ENCODE results near the gene MCM10.
"Not testable (repeated sequence)": the region's sequence is repeated elsewhere in the genome, so short reads cannot be mapped to it uniquely, and the experiment has no call there.

MCM10 gene

DNA sequence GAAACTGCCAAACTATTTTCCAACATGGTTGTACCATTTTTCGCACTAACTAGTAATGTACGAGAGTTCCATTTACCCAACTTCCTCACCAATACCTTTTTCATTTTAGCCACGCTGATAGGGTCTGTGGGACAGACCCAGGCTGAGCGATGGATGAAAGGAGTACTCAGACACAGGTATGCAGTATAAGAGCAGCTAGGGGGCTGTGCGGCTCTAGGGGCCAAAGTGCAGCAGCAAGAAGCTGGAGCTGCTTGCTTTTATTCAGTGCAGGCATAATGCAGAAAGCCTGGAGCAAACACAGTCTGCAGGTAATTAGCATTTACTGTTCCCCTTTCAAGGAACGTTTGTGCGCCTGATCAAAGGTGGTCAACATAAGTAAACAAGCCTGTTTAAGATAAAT is 51.8 kb downstream of the MCM10 start:
- FAIRE-seq: no peak

DNA sequence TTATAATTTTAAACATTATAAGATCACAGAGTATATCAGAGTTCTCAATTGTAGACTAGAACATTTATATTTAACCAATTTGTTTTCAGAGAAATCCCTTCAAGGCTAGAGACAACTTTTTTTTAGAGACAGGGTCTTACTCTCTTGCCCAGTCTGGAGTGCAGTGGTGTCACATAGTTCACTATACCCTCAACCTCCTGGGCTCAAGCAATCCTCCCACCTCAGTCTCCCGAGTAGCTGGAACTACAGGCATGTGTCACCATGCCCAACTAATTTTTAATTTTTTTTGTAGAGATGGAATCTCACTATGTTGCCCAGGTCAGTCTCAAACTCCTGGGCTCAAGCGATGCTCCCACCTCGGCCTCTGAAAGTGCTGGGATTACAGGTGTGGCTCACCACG is 57.5 kb downstream of the MCM10 start:
- no peak for FAIRE-seq
- no peak for DNase-seq (ENCODE audit: extremely low spot score, insufficient read length, low read depth)

More for the DNA sequence above, 51.8 kb downstream of the MCM10 start:
- DNase-seq (ENCODE audit: extremely low spot score, insufficient read length, low read depth): no peak

DNA sequence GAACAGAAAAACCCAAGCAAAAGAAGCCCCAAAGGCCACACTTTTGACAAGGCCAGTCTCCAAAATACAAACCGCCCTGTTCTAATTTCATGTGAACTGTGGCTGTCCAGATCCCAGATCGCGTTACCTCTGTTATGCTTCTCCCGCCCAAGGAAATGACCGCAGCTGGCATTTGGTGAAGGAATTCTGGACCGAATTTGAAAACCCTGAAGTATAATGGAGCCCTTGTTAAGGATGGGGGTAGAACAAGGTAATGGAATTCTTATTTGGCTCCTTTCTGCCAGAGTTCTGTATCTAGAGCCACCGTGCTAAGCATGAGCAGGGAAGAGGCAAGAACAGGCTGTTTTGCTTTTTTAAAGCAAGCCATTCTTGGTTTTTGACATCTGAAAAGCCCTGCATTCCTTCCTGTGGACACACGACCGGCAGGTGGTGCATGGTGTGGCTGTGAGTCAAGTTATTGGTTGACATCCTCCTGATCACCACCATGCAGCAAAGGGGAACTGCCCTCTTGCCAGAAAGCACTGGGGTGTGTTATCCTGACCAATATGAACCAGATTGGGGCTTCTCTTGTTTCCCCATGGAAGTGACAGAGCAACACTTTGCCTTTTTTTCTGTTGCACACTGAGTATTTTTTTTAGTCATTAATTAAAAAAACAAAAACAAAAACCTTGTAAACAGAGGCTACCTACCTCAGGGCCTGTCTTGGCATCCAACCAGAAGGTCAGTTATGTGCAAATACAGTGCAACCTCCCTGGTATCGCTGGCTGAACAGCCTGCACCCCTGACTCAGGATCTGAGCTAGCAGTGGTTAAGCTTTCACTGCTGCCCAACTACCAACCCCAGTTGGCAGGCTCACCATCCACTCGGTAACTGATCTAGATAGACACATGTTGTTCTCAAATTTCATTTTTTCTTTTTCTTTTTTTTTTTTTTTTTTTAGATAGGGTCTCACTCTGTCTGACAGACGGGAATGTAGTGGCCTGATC is 58.6 kb downstream of the MCM10 start:
- FAIRE-seq (peak; percentile 38), DNase-seq (ENCODE audit: extremely low spot score, insufficient read length, low read depth) (peak; percentile 20)

DNA sequence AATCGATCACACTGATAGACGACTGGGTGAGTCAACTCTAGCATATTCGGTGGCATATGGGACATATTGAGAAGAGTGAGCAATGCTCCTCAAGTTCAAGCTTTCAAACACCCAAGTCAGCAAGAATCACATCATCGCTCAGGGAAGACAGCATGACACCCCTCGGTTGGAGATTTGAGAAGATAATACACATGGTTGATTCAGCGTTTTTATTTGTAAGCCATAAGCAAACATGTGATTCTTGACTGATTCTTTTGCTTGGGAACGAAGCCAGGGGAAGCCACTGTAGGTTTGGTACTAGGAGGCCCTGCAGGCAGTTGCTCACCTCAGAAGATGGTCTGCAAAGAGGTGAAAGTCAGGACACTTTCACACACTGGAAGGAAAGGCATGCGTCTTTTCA is 60.2 kb downstream of the MCM10 start:
- FAIRE-seq (no peak), DNase-seq (ENCODE audit: extremely low spot score, insufficient read length, low read depth) (no peak)

DNA sequence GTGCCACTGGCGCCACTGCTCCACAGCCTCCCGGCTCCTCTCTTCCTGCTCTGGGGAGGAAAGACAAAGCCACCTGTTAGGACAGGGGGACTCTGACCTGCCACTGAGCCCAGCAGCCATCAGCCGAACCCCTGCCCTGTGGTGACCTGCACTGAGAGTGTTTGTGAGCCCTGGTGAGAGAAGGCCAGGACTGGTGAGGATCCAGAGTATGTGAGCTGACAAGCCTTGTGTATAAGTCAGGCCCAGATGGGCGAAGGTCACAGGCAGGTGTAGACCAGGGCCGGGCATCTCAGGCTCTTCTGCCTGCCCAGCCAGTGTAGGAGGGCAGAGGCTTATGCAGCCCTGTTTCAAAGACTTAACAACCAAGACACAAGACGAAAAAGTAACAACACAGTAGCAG is 60.8 kb downstream of the MCM10 start:
- no peak for FAIRE-seq
- DNase-seq (ENCODE audit: extremely low spot score, insufficient read length, low read depth): no peak

DNA sequence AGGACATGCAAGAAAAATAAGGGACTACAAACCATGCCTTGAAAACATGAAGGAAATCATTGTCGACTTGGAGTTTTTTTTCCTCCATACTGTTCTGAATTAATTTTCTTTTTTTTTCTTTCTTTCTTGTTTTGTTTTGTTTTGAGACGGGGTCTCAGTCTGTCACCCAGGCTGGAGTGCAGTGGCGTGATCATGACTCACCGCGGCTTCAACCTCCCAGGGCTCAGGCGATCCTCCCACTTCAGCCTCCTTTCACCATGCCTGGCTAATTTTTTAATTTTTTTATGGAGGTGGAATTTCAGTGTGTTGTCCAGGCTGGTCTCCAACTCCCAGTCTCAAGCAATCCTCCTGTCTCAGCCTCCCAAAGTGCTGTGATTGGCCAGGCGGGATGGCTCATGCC is 61.2 kb downstream of the MCM10 start:
- no peak for FAIRE-seq
- no peak for DNase-seq (ENCODE audit: extremely low spot score, insufficient read length, low read depth)

DNA sequence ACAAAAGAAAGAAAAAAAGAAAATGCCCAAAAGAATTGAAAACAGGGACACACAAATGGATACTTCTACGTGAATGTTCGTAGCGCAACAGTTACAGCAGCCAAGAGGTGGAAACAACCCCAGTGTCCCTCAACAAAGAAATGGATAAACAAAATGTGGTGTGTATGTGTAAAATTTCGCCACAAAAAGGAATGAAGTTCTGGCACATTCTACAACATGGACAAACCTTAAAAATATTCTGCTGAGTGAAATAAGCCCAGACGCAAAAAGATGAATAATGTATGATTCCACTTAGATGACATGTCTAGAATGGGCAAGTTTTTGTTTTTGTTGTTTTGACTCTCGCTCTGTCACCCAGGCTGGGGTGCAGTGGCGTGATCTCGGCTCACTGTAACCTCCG is 61.9 kb downstream of the MCM10 start:
- no peak for FAIRE-seq
- no peak for DNase-seq (ENCODE audit: extremely low spot score, insufficient read length, low read depth)

DNA sequence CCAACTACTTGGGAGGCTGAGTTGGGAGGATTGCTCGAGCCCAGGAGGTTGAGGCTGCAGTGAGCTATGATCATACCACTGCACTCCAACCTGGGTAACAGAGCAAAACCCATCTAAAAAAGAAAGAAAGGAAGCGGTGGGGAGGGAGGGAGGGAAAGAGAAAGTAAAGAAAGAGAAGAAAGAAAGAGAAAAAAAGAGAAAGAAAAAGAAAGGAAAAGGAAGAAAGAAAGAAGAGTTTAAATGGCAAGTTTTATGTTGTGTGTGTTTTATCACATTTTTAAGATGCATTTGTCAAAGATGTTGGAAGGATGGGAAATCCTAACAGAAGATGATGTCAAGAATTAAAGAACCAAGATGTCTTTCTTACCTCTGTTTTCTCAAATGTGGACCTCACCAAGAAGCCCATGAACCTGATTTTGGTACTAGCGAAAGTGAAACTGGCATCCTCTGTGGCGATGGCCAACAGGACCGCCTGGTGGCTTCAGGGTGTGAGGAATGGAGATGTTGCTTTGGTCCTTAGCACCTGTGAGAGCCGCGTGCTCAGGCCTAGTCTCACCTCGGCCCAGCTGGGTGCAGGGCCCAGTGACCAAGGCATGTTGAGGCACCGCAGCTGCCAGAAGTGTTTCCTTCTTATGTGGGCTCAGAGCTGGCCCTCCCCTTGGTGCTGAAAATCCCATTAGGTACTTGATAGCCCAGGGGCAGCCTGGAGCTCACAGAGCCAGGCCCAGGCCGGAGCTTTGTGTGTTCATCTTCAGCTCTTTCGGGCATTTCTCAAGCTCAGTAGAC is 63.0 kb downstream of the MCM10 start:
- DNase-seq (ENCODE audit: extremely low spot score, insufficient read length, low read depth) (no peak), FAIRE-seq (no peak)

DNA sequence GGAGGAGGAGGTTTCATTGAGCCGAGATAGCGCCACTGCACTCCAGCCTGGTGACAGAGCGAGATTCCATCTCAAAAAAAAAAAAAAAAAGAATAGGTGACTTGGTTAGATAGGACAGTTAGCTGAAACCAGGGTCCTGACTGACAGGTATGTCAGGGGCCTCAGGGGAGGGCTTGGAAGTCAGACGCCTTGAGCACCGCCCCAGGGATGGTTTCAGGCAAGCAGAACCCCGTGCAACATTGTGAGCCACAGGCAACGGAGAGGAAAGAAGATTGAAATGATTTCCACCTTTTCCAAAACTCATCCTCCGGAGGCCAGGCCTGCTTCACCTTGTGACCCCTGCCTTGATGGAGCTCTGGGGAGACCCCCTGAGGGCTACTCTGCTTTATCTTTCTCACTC is 64.2 kb downstream of the MCM10 start:
- FAIRE-seq (no peak), DNase-seq (ENCODE audit: extremely low spot score, insufficient read length, low read depth) (no peak)

DNA sequence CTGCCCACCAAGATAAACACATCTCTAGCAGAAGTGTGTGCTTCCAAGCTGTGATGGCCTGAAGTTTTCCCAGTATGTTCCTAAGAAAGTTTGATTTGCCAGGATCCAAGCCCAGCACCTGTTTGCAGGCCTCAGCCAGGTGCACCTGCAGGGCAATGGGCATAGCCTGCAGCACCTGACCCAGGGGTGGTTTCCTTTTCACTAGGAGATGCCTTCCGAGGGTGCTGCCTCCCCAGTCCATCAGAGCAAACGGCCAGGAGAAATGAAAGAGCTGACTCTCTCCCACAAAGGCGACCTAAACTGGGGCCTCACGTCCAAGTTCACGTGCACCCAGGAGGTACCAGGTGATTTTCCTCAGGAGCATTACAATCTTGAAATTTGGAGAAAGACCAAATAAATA is 65.7 kb downstream of the MCM10 start:
- DNase-seq (ENCODE audit: extremely low spot score, insufficient read length, low read depth) (no peak), FAIRE-seq (no peak)

DNA sequence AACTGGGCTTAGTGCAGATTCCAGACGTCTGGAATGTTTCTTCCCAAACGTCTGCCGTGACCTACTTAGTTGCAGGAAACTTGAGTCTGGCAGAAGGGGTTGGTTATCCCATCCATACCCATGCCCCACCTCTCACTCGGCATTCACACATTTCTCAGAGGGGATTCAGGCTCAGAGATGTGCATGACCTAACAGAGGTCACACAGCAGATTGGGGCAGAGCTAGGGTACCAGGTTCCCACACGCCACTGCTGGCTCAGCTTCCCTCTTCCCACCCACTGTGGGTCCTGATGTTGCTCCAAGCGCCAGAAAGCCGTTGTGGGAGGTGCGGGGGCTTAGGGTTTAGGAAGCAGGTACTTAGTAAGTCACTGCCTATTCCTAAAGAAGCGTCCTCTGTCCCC is 69.8 kb downstream of the MCM10 start:
- FAIRE-seq (no peak), DNase-seq (ENCODE audit: extremely low spot score, insufficient read length, low read depth) (no peak)

DNA sequence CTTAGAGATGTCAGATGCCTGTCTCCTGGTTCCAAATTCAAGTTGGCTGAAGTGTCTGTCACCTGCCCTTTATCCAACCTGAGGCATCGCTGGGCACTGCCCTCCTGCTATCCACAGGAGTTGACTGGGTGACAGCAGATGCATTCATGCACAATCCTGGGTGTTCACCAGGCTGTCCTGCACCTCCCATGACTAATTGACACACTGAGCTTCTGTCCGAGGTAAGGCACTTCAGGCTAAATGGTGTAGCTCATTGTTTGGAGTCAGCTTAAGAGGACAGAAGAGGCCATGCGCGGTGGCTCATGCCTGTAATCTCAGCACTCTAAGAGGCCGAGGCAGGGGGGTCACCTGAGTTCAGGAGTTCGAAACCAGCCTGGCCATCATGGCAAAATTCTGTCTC is 70.5 kb downstream of the MCM10 start:
- FAIRE-seq (no peak), DNase-seq (ENCODE audit: extremely low spot score, insufficient read length, low read depth) (no peak)

DNA sequence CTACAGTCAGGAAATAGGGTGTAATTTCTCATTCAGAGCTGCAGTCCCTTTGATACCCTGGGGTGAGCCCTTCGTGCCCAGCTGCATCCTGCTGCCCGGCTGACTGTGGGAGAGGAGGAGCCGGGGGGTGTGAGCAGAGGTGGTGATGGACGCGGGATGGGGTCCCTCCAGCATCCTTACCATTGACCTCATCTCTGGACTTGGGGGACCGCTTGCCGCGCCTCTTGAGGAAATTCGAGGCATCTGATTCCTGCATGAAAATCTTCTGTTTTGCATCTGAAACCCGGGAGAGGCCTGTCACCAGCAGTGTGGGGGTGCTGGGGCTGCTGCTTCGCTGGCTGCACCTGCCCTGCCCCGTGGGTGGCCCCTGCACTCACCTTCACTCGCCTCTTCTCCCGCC is 72.0 kb downstream of the MCM10 start:
- no peak for FAIRE-seq
- DNase-seq (ENCODE audit: extremely low spot score, insufficient read length, low read depth): no peak

DNA sequence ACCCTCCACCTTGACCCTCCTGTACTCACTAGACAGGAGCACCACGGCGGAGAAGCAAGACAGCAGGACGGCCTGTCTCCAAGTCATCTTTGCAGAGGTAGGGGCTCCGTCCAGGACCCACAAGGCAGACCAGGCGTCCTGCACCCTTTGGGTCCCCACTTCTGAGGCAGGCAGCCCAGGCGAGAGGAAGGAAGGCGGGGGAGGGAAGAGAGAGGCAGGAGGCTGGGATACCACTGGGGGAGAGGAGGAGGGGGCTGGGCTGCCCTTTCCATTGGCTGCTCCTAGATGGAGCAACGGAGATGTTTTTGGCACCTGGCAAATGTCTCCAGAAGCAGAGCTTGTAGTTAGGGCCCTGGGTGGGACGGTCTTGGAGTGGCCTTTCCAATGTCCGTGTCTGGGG is 72.8 kb downstream of the MCM10 start, which contains the start of gene UCMA:
Gene UCMA (minus strand): TSS at position 203 of the 400 bp plus-strand sequence. CDS start 116 bp downstream, at position 87.
- no peak for FAIRE-seq

DNA sequence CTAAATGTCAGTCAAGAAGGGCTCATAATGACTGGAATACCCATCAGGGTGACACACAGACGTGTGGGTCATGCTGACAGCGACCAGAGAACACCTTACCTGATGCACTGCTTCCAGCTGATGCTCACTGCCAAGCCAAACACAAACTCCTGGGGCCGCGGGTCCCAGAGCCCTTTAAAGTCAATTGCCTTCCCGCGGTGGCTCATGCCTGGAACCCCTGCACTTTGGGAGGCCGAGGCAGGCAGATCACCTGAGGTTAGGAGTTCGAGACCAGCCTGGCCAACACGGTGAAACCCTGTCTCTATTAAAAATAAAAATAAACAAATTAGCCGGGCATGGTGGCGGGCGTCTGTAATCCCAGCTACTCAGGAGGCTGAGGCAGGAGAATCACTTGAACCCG is 73.4 kb downstream of the MCM10 start:
- DNase-seq (ENCODE audit: extremely low spot score, insufficient read length, low read depth); FAIRE-seq: not testable (repeated sequence)

More for the DNA sequence above, 72.8 kb downstream of the MCM10 start, which contains the start of gene UCMA:
- DNase-seq (ENCODE audit: extremely low spot score, insufficient read length, low read depth): no peak

DNA sequence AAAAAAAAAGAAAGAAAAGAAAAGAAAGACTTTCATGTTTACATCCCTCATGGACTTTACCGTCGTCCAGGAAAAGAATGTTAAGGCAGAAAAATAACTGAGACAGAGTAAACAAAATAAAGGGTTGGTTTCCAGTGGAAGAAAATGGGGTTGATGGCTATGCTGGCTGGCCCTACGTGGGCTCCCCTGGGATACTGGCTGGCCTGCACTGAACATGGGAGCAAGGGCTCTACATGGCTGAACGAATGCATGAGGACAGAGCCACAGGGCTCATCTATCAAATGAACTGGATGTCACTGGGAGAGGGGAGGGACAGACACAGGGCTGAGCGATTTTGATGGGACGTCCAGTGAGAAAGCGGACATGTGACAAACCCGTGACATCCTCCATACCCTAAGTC is 75.3 kb downstream of the MCM10 start:
- no peak for FAIRE-seq
- DNase-seq (ENCODE audit: extremely low spot score, insufficient read length, low read depth): no peak

DNA sequence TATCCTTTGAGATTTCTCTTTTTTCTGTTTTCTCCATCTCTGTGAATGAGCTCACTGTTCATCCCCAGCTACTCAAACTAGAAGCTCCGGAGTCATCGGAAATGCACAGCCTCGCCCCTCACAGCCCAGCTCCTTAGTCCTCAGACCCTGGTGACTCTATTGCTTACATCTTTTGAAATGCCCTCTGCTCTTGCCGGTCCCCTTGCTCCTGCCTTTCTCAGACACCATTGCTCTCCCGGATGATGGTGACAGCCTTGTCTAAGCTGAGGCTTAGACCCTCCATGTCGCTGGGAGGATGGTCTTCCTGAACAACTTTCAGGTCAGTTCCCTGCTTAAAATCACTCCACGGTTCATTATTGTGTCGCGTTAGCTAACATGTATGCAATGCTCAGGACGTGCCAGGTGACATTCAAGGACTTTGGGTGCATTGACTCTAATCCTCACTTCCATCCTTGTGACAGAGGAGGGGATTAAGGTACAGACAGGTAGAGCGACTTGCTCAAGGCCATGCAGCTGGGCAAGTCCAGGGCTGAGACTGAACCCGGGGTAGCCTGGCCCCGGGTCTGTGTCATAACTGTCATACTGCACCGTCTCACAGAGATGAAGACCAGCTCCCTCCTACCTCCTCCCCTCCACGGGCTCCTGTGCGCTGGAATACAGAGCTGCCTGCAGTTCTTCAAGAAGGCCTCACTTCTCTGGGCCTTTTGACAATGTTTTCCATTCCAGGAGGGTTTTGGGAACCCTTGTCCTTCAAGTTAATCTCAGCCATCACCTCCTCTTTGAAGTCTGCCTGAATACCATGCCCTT is 77.1 kb downstream of the MCM10 start:
- FAIRE-seq: no peak
- DNase-seq (ENCODE audit: extremely low spot score, insufficient read length, low read depth): no peak

DNA sequence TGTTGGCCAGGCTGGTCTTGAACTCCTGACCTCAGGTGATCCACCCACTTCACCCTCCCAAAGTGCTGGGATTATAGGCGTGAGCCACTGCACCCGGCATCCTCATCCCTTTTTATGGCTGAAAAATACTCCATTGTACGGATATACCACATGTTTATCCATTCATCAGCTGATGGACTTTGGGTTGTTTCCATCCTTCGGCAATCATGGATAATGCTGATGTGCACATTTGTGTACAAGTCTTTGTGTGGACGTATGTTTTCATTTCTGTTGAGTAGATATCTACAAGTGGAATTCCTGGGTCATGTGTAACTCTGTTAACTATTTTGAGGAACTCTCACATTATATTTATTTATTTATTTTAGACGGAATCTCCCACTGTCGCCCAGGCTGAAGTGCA is 78.6 kb downstream of the MCM10 start:
- FAIRE-seq (no peak), DNase-seq (ENCODE audit: extremely low spot score, insufficient read length, low read depth) (no peak)

DNA sequence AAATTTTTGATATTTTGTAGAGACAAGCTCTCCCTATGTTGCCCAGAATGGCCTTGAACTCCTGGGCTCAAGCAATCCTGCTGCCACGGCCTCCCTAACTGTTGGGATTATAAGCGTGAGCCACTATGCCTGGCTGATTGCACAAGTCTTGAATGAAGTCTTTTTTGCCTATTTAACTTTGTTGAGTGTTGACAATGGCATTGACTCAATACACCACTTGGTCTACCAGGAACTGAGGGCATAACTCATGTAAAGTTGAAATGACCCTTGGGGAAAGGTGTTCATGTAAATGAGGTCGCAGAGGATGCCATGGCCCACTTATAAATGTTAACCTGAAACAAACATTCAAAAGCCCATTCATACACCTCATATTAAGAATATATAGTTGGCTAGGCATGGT is 80.3 kb downstream of the MCM10 start:
- FAIRE-seq (no peak), DNase-seq (ENCODE audit: extremely low spot score, insufficient read length, low read depth) (no peak)

DNA sequence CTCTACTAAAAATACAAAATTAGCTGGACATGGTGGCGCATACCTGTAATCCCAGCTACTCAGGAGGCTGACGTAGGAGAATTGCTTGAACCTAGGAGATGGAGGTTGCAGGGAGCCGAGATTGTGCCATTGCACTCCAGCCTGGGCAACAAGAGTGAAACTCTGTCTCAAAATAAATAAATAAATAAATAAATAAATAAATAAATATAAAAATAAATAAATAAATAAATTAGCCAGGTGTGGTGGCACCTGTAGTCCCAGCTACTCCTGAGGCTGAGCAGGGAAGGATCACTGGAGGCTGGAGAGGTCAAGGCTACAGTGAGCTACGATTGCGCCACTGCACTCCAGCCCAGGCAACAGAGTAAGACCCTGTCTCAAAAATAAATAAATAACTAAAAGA is 80.9 kb downstream of the MCM10 start:
- not testable (repeated sequence) for DNase-seq (ENCODE audit: extremely low spot score, insufficient read length, low read depth); FAIRE-seq

Data from GM18507 (cell line).